NCI-H1048 (cell line): Measurements from ENCODE around the gene LMOD2.
"Not testable (repeated sequence)": the region's sequence is repeated elsewhere in the genome, so short reads cannot be mapped to it uniquely, and the experiment has no call there.

ENCODE experiments used
- DNase-seq: peaks from one replicate; lab custom pipeline; 2025; lab: John Stamatoyannopoulos, UW

Gene LMOD2

DNA sequence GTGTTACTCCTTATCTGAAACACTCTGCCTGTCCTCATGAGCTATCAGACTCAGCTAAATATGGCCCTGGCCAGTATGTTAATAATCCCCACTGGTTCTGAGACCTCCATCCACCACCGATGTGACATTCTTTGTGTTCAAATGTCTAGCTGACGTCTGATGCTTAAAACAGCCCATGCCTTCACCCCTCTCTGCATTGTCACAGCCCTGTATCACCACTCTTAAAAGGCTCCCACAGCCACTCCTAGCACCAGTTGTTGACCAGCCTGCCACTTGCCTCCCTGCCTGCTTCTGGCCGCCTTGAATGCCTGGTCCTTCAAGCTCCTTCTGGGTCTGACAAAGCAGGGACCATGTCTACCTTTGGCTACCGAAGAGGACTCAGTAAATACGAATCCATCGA, at the start of gene LMOD2:
Gene LMOD2 (plus strand): TSS at position 253 of the 400 bp plus-strand sequence. CDS start 98 bp downstream, at position 351.
- DNase-seq = no peak

DNA sequence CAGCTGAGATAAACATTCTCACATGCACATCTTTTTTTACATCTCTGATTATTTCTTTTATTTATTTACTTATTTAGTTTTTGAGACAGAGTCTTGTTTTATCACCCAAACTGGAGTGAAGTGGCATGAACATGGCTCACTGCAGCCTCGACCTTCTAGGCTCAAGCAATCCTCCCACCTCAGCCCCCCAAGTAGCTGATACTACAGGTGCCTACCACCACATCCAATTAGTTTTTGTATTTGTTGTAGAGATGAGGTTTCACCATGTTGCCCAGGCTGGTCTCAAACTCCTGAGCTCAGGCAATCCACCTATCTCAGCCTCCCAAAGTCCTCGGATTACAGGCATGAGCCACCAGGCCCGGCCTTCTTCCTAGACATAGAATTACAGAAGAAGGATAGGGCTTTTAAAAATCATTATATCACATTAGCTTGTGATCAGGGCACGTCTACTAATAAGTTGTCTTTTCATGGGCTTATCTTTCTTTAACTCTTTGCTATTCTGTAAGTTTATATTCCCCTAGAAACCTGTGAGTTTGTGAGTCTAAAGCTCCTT, 48.2 kb upstream of the LMOD2 start:
- DNase-seq = no peak

DNA sequence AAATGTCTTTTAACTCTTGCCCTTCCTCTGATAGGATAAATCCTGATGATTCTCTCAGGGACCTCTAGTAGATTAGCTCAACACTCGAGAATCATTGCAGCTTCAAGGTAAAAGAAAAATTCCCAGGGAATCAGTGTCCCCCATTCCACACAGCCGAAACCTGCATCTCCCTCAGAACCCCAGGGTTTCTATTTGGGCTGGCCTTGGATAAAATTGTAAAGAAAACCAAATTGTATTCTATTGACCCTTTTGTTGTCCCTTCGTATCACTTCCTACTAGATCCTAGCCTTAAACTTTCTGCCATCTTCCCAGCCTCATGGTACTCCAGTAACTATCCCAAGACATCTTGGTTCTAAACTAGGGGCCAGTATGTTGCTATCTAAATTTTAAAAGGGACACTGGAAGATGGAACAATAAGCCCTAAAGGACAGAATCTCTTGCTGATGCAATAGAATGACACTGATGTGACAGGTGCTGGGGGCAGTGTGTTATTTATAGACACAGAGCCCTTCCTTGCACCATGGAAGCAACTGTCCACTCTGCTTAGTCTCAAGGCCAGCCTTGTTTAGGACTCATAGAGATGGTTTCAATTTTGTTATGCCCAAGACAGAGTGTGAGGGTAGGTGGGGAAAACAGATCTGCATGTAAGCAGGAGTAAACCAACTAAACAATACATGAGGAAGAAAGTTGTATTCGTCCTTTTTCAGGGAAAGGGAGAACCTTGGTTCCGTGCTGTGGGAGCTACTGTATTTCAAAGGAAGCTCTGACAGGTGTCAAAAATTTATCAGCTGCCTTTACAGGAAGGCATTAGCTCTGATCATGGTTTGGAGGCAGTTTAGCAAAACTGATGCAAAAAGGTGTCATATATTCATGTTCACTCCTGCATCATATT, 46.4 kb upstream of the LMOD2 start:
- DNase-seq = no peak

DNA sequence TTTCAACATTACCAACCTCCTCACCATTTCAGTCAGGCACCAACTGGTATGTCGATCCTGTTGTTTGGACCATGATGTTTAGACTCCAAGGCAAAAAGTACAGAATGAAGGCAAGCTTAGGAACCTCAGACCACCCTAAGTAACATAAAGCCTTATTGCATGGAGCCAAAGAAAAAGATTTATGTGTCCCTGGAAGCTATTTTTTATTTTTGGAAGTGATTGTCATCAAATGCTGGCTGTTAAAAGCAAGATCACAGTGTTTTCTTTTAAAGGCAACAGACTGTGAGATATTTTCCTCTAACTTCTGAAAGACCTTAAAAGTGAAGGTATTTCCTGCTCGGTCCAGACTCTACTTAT, 45.8 kb upstream of the LMOD2 start:
- DNase-seq = no peak

GRCh38 chr7:123612024-123612423, 43.6 kb upstream of the LMOD2 start:
- no peak for DNase-seq

DNA sequence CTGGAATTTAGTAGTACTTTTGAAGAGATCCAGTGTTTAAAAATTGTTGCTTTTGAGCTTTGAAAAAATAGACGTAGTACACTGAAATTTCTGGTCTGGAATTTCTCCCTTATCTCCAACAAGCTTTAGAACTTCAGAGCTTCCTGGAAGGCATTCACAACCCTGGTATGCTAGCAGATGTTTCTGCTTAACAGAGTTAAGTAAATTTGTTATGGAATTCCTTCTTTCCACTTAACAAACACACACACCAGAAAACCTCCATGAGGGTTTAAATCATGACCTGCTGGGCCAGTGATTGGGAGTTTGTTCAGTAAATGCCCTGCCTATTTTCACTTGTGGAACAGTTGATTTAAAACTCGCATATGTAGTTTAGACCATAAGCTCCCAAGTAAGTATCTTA, 40.3 kb upstream of the LMOD2 start:
- no peak for DNase-seq

DNA sequence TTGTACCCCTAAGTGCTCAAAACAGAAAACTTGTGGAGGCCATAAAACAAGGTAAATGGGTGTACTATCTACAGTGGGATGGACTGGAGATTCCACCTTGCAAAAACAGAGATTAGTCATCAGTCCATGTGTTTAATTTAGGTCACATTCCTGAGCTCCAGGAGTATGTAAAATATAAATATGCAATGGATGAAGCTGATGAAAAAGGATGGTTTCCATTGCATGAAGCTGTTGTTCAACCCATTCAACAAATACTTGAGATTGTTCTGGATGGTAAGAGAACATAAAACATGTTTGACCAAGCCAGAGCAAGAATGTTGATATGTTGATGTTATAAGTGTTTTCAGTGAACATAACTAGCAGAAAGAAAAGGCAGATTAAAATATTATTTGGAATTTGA, 39.4 kb upstream of the LMOD2 start:
- no peak for DNase-seq

DNA sequence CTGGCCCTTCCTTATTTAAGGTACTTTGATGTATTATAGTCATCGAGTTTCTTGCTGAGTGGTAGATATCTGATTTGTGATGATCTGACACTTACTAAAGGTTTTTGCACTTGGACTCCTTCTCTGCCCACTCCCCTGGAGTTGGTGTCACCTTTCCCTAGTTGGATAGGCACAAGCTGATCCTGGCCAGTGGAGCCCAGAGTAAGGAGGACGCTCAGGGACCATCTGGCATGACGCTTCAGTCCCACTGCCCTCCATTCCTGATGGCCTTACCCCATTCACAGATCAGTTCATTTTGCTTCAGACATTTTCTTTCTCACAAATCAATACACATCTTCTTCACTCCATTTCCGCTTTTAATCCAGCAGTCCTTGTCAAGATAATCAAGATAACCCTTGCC, 34.0 kb upstream of the LMOD2 start:
- no peak for DNase-seq

- DNase-seq = no peak
Measured at GRCh38 chr7:123622660-123623386, 32.8 kb upstream of the LMOD2 start.

DNA sequence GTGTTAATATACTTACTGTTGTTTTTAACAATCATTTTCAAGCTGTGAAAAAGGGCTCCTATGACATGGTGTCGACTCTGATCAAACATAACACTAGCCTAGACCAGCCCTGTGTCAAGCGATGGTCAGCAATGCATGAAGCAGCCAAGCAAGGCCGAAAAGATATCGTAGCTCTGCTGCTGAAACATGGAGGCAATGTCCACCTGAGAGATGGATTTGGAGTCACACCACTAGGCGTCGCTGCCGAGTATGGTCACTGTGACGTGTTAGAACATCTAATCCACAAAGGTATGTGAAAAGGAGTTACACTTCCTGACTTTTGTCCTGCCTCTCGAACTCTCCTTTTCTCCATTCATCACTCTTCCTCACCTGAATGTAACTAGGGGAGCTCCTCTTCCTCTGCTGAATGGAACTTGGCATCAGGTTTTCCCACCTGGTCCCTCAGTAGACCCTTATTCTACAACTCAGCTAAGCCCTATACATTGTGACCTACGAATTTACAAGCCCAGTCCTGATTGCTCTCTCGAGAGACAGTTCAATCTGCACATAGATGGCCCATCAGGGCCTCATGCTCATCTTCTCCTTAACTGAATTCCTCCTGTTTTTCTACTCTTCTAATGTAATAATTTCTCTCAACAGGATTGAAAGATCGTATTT, 31.0 kb upstream of the LMOD2 start:
- DNase-seq = no peak

- DNase-seq = no peak
Measured at GRCh38 chr7:123625254-123625653, 30.4 kb upstream of the LMOD2 start.

- no peak for DNase-seq
Measured at GRCh38 chr7:123627851-123628250, 27.8 kb upstream of the LMOD2 start.

GRCh38 chr7:123628829-123629228, 26.8 kb upstream of the LMOD2 start:
- DNase-seq = no peak

DNA sequence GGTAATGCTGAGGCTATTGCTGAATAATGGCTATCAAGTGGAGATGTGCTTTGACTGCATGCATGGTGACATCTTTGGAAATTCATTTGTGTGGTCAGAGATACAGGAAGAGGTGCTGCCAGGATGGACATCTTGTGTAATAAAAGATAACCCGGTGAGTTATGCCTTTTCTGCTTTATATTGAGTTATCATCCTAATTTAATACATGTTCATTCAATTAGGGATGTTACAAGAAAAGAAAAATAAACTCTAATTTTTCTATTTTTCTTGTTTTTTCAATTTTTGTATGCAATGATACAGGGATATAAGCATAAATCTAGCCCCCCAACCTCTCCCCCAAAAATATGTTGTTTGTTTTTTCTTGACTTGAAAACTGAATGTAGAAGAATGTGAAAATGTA, 26.4 kb upstream of the LMOD2 start:
- no peak for DNase-seq

- DNase-seq = no peak
Measured at GRCh38 chr7:123632808-123633207, 22.9 kb upstream of the LMOD2 start.

GRCh38 chr7:123633553-123633952, 22.1 kb upstream of the LMOD2 start:
- DNase-seq = no peak

- DNase-seq = not testable (repeated sequence)
Measured at GRCh38 chr7:123634011-123634573, 21.6 kb upstream of the LMOD2 start.

DNA sequence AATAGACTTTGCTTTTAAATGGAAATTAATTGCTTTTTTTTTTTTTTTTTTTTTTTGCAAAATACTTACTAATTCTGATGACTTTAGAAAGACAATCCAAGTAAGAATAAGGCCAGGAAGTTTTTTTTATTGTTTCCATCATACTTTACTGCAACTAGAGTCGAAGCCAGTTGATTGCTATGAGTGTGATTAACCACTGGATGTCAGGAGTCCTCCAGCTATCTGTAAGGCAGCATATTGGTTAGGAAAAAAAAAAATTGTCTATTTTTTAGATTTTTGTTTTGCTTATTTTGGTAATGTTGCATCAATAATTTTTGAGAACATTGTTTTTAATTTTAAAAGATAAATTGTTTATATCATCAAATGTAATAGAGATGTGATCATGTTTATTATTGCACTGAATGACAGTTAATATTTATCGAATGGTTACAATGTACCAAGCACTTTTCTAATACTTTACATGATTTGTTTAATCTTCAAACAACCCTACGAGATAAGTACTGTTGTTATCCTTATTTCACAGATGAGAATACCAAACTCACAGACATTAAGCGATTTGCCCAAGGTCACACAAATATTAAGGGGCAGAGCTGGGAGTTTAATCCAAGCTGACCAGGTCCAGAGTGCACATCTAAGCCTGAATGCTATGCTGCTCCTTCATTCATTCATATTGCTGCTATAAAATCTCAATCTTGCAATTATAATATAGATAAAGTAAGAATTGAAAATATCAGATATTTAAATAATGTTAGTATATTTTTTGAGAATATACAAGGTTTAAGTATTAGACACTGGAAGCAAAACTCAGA, 19.9 kb upstream of the LMOD2 start:
- DNase-seq = no peak

DNA sequence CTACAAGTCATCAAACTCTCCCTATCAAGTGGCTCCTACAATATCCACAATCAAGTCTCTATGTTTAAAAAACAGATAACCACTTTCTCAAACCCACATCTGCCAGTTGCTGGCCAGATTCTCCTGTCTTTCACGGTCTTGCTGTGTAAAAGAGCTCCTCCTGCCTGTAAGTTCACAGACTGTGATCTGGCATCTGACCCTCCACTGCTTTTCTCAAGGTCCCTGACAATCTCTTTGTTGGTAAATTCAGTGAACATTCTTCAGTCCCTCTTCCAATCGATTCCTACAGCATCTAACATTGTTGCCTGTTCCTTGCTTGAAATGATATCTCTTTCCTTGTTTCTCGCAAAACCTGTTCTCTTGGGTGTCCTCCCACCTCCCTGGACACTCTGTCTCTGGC, 18.5 kb upstream of the LMOD2 start:
- DNase-seq = no peak

GRCh38 chr7:123637878-123638277, 17.8 kb upstream of the LMOD2 start:
- no peak for DNase-seq

- DNase-seq = no peak
Measured at GRCh38 chr7:123639631-123640030, 16.0 kb upstream of the LMOD2 start.
